HK-2 (cell line): Measurements from ENCODE around the gene TBC1D14.
"Not testable (repeated sequence)": the region's sequence is repeated elsewhere in the genome, so short reads cannot be mapped to it uniquely, and the experiment has no call there.

Source experiments
- DNase-seq: peaks from one replicate; pipeline ENCODE4 v3.0.0-alpha.2; 2018; ENCODE audit not compliant: unreplicated experiment

The TBC1D14 gene

GRCh38 chr4:6910340-6910959, 824 bp downstream of the TBC1D14 start:
- DNase-seq = peak; percentile 49

GRCh38 chr4:6910960-6911874, 1.6 kb downstream of the TBC1D14 start:
- DNase-seq = no peak

DNA sequence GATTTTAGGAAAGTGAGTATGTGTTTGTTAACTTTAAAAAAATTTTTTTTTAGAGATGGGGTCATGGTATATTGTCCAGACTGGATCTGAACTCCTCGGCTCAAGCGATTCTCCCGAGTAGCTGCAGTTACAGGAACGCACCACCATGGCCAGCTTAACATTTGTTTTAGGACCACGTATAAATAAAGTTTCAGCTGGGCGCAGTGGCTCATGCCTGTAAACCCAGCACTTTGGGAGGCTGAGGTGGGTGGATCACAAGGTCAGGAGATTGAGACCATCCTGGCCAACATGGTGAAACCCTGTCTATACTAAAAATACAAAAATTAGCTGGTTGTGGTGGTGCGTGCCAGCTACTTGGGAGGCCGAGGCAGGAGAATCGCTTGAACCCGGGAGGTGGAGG, 2.3 kb downstream of the TBC1D14 start:
- not testable (repeated sequence) for DNase-seq

- no peak for DNase-seq
Measured at GRCh38 chr4:6912441-6912840, 2.8 kb downstream of the TBC1D14 start.

DNA sequence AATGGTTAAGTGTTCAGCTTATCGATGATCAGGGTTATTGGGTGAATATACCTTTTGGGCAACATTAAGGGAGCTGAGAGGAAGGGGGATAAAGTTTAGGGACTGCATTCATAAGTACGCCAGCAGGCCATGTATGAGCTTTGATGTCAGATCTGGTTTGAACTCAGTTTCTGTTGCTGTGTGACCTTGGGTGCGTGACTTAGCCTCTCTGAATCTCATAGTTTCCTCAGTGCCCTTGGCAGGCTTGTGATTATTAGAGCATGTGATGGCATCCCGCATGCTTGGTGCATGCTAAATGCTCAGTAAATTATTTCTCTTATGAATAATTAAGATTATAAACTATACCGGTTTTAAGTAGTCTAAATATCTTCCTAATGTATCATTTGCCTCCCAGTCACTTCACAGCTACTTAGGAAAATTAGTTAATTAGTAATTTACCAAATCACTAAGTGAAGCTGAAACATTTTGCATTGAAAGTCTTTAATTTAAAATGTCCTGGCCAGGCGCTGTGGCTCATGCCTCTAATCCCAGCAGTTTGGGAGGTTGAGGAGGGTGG, 3.8 kb downstream of the TBC1D14 start:
- DNase-seq = no peak

DNA sequence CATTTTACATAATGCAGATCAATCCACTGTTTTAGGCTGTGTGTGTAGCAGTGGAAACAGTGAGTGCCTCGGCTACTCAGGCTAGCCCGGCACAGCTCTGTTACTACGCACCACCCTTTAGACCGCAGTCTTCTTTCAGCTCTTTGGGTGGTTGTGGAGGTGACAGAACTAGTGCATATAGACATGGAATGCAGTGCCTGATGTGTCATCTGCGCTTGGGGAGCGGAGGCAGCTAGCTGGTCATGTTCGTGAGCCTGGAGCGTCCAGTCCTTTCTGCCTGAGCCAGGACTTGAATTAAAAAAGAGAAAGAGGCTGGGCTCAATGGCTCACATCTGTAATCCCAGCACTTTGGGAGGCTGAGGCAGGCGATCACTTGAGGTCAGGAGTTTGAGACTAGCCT, 4.8 kb downstream of the TBC1D14 start:
- DNase-seq = no peak

DNA sequence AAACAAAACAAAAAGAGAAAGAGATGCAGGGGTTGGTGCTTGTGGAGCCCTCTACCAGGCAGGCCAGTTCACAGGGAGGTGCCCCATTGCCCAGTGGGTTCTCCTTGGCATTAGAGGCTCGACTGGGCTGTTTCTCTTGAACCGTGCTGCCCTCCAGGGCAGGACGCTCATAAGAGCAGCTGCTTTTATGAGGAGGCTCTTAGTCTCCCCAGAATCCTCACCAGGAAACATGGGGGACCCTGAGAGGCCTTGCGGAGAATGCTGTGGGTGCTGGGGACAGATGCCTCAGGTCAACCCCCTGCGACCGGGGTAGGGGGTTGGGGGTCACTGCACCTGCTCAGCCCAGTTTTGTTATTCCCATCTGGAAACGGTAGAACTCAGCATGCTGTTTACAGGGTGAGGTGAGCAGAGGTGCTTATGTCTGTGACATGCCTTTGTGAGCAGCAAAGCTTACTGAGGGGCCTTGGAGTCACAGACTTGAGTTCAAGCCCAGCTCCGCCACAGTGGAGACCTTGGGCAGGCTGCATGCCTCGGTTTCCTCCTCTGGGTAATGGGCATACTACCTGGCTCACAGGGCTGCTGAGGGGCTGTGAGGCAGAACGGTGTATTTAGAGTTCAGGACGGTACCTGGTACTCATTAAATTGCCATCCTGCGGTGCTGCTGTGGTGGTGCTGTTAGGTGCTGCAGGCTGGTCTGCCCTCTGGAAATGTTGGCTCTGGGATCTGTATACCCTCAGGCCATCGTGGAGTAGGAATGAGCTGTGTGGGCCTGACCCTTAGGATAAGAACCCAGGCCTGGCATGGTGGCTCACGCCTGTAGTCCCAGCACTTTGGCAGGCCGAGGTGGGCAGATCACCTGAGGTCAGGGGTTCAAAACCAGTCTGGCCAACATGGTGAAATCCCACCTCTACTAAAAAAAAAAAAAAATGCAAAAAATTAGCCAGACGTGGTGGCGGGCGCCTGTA, 5.7 kb downstream of the TBC1D14 start:
- no peak for DNase-seq

GRCh38 chr4:6916069-6916586, 6.5 kb downstream of the TBC1D14 start:
- DNase-seq = no peak

DNA sequence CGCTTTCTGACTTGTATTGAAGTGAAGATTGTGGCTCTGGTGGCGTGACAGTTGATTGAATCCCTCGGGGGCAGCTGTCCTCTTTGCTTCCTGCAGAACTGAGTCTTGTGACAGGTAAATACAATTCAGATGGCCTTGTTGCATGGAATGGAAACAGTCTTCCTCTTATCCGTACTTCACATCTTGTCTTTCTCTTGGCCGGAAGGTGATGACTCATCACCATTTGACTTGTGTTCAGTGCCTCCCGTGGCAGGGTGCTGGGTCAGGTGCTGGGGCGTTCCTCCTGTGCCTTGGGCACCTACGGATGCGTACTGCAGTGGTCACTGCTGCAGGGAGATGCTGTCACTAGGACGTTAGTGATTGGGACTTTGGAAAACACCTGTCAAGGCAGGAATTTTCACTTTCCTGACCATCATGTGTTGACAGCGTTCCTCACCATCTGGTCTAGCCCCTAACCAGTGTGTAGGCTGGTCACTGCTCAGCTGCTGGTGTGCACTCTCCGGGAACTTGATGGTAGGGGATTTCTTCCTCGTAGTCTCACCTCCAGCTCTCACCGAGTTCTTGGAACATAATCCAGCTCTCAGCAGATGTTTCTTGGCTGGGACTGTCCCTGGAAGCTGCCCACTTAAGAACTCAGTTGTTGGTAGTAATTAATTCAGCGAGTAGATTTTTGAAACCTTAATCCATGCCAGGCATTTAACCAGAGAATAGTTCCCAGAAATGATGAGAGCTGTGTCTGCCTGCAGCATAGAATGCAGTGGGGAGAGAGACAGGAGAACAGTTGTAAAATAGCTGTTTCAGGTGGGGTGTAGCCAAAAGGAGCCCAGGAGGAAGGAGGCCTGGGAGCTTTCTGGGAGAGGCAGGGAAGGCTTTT, 7.2 kb downstream of the TBC1D14 start:
- peak; percentile 59 for DNase-seq

DNA sequence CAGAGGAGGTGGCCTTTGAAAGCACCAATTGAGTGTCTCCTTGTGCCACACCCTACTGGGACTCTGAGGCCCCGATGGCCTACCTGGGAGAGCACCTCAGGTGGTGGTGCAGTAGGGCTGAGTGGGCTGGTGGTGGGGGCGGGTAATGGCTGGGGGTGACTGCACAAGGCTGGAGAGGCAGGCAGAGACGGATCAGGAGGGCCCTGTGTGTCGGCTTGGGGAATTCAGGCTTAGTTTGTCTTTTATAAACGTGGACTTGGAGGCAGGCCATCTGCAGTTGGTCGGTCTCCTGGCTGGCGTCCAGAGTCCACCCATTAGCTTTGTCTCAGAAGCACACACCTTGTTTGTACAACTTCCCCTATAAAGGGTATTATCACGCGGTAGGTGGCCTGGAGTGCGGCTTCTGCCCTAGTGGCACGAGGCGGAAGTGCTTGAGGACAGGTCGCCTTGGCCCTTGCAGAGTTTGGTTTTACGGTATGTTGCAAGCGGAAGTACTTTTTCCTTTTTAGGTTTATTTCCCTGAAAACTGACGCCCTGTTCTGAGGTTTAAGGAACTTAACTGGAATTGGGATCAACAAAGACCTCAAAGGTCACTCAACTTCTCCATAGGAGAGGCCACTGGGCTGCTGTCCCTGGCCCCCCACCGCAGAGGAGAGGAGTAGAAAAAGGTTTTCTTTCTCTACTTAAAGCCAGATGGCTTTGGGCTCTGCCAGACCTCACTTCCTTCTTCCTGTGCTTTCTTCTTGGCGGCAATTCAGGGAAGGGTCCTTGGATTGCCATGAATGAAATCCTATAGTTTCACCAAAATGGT, 8.0 kb downstream of the TBC1D14 start:
- peak; percentile 74 for DNase-seq

GRCh38 chr4:6918338-6918737, 8.7 kb downstream of the TBC1D14 start:
- DNase-seq = no peak

- no peak for DNase-seq
Measured at GRCh38 chr4:6920171-6920570, 10.5 kb downstream of the TBC1D14 start.

- no peak for DNase-seq
Measured at GRCh38 chr4:6923507-6923906, 13.9 kb downstream of the TBC1D14 start.

DNA sequence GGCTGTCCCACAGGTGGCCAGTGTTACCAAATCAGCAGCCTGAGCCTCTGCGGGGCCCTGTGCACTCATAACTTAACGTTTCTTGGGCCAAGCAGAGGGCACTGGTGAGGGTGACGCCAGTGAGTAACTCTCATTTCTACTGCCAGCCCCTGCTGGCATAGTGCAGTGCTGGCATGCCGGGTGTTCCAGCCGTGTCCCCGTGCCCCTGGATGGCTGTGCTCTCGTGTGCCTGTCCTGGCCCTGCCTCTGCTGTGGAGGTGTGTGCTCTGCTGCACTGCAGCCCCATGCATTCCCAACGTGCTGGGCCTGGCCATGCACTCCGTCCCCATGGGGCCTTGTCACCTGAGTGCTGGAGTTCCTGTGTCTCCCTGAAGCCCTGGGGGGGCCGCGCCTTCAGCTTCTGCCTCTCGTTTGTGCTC, 14.7 kb downstream of the TBC1D14 start:
- no peak for DNase-seq

- no peak for DNase-seq
Measured at GRCh38 chr4:6925357-6925836, 15.8 kb downstream of the TBC1D14 start.

- DNase-seq = no peak
Measured at GRCh38 chr4:6926081-6926480, 16.5 kb downstream of the TBC1D14 start.

- no peak for DNase-seq
Measured at GRCh38 chr4:6926681-6927478, 17.3 kb downstream of the TBC1D14 start.

DNA sequence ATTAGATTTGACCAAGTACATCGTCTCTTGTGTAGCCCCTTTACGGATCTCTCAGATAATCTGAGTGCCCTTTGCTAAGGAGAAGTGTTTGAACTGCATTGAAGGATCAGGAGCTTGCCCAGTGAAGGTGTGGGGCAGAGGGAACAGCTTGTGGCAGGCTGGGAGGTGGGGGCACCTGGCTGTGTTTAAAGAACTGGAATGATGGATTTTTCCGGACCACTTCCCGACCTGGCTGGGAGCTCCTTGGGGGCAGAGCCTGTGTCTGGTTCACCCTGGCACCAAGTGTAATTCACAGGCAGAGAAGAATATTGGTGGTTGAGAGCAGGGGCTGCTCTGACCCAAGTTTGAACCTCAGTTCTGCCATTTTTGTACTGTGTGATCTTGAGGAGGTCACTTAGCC, 18.5 kb downstream of the TBC1D14 start:
- no peak for DNase-seq
